Gastroesophageal sphincter (tissue), 3 donors: ENCODE measurements around the gene BSG.

Experiments used
- POLR2A ChIP-seq, 2 donors: fragments of 450-650 bp; IDR thresholded peaks; one replicate each; pipeline ENCODE4 v1.6.1; 2017; ENCODE audit warnings: antibody characterized with exemption in 2 of 2, mild to moderate bottlenecking in 2 of 2, moderate library complexity in 1 of 2
- TF ChIP-seq, protein P1 (sequence below), 4 experiments: fragments of 200-600 bp in 2 of 4; fragments of 450-650 bp in 2 of 4; sonication (generic) in 1 of 4; IDR thresholded peaks; one replicate each; pipeline ENCODE4 v1.5.1; 2017 to 2019; ENCODE audit warnings: antibody characterized with exemption in 4 of 4, mild to moderate bottlenecking in 2 of 4, moderate library complexity in 2 of 4

DNA sequence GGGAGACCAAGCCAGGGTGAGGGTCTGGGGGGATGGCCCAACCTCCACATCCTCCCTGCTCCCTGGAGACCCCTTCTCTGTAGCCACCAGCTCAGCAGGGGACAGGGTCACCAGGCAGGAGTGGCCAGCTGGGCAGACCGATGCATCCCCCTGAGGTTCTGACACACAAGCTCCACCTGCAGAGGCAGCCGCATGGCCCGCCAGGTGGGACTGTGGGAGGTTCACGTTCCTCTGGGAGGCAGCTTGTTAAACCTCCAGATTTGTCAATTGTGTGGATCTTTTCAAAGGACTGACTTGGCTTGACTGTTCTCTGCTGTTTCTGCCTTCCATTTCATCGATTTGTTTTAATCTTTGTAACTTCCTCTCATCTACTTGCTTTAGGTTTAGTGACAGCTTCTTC lies 52.9 kb downstream of the BSG start:
- TF ChIP-seq, protein P1, sequence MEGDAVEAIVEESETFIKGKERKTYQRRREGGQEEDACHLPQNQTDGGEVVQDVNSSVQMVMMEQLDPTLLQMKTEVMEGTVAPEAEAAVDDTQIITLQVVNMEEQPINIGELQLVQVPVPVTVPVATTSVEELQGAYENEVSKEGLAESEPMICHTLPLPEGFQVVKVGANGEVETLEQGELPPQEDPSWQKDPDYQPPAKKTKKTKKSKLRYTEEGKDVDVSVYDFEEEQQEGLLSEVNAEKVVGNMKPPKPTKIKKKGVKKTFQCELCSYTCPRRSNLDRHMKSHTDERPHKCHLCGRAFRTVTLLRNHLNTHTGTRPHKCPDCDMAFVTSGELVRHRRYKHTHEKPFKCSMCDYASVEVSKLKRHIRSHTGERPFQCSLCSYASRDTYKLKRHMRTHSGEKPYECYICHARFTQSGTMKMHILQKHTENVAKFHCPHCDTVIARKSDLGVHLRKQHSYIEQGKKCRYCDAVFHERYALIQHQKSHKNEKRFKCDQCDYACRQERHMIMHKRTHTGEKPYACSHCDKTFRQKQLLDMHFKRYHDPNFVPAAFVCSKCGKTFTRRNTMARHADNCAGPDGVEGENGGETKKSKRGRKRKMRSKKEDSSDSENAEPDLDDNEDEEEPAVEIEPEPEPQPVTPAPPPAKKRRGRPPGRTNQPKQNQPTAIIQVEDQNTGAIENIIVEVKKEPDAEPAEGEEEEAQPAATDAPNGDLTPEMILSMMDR (IDR thresholded peaks at IDR 0.05) = no peak
- TF ChIP-seq POLR2A (IDR thresholded peaks at IDR 0.05) = no peak
